ENCODE measurements around the gene BDH1. TPM values are rescaled to one million over a fixed set of nuclear protein-coding genes. Genes with fewer than 3 reads are reported as not detected.
"Not testable (repeated sequence)": the region's sequence is repeated elsewhere in the genome, so short reads cannot be mapped to it uniquely, and the experiment has no call there.

The BDH1 gene
- total RNA-seq, 1 donor from 2014 or later = 4.7 TPM

DNA sequence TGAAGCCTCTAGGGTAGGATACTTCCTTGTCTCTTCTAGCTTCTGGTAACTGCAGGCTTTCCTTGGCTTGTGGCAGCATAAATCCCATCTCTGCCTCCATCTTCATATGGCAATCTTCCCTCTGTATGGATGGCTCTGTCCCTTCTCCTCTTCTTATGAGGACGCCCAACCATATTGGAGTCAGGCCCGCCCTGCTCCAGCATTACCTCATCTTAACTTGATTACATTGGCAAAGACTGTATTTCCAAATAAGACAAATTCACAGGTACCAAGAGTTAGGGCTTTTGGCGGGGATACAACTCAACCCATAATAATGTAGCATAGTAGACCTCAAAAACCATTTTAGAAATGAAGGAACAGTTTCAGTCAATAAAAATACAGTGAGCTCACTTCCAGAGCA lies 75.4 kb downstream of the BDH1 start:
- Mint-ChIP-seq H3K36me3 (ENCODE audit: low read depth, unreplicated experiment) (no peaks in the 10 kb centered on the region), H3K9me3 (ENCODE audit: unreplicated experiment) (no peaks in the 10 kb centered on the region), H3K27me3 (ENCODE audit: unreplicated experiment) (peaks cover 14% of the 10 kb centered on the region), H3K4me1 (ENCODE audit: unreplicated experiment) (peaks cover 16% of the 10 kb centered on the region), H3K4me3 (ENCODE audit: unreplicated experiment) (no peak overlapping the region), H3K27ac (ENCODE audit: unreplicated experiment) (no peak overlapping the region)
- no peak for DNase-seq (ENCODE audit: low spot score)
- TF ChIP-seq, protein P1, sequence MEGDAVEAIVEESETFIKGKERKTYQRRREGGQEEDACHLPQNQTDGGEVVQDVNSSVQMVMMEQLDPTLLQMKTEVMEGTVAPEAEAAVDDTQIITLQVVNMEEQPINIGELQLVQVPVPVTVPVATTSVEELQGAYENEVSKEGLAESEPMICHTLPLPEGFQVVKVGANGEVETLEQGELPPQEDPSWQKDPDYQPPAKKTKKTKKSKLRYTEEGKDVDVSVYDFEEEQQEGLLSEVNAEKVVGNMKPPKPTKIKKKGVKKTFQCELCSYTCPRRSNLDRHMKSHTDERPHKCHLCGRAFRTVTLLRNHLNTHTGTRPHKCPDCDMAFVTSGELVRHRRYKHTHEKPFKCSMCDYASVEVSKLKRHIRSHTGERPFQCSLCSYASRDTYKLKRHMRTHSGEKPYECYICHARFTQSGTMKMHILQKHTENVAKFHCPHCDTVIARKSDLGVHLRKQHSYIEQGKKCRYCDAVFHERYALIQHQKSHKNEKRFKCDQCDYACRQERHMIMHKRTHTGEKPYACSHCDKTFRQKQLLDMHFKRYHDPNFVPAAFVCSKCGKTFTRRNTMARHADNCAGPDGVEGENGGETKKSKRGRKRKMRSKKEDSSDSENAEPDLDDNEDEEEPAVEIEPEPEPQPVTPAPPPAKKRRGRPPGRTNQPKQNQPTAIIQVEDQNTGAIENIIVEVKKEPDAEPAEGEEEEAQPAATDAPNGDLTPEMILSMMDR (IDR thresholded peaks at IDR 0.05; ENCODE audit: unreplicated experiment) = no peak

DNA sequence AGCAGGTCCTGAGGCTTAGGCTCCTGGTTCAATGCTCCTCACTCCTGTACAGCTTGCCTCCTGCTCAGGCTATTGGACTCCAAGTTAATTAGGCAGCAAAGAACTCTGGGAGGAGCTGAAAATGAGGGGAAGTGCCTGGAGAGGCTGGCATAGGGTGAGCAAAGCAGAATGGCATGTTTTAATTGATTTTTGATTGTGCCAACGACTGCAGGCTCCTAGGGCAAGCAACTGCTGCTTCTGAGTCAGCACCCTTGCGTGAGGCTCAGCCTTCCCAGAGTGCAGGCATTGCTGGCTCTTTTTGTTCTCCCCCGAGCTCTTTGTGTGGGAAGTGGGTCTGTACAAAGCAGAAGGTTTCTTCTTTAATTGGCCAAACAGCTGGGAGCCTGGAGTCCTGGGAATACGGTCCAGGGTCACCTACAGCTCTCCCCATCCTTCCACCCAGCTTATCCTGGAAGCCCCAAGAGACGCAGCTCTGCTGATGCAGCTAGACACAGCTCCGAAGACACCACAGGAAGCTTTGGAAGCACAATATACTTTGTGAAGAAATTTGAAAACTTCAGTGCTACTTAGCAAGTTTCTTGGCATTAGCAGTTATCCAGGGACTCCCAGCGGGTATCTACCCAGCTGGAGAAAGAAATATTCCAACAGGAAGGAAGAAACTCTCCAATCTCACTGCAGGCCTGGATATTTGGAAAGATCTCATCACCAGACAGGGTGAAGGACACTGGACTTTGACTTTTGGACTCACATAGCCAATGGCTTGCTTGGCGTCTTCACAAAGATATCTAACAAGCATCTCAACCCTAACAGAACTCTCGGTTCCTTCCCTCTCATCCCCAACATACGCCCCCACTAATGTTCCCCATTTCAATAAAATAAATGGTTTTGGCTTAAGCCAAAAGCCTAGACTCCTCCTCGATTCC lies 76.8 kb downstream of the BDH1 start:
- Mint-ChIP-seq H3K27ac (ENCODE audit: unreplicated experiment) (no peak overlapping the region), H3K36me3 (ENCODE audit: low read depth, unreplicated experiment) (no peaks in the 10 kb centered on the region), H3K4me3 (ENCODE audit: unreplicated experiment) (no peak overlapping the region), H3K9me3 (ENCODE audit: unreplicated experiment) (no peaks in the 10 kb centered on the region), H3K27me3 (ENCODE audit: unreplicated experiment) (peaks cover 14% of the 10 kb centered on the region), H3K4me1 (ENCODE audit: unreplicated experiment) (peaks cover 17% of the 10 kb centered on the region)
- DNase-seq (ENCODE audit: low spot score) = no peak
- TF ChIP-seq, protein P1 (IDR thresholded peaks at IDR 0.05; ENCODE audit: unreplicated experiment) = no peak

DNA sequence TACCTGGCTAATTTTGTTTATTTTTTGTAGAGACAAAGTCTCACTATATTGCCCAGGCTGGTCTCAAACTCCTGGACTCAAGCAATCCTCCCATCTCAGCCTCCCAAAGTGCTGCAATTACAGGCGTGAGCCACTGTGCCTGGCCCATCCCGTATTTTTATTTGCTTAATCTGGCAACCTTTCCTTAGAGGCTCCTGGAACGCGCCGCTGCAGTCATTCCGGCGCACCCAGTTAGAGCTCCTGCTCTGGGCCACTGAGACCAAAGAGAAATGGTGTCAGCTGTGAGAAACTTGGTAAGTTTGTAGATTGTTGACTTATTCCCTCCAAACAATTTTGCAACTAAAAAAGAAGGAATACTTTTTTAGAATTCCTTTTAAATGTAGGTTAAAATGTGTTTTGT lies 78.0 kb downstream of the BDH1 start:
- H3K9me3 Mint-ChIP-seq (ENCODE audit: unreplicated experiment); DNase-seq (ENCODE audit: low spot score); H3K4me3 Mint-ChIP-seq (ENCODE audit: unreplicated experiment); H3K27ac Mint-ChIP-seq (ENCODE audit: unreplicated experiment); H3K36me3 Mint-ChIP-seq (ENCODE audit: low read depth, unreplicated experiment): not testable (repeated sequence)
- Mint-ChIP-seq H3K4me1 (ENCODE audit: unreplicated experiment) (peaks cover 19% of the 10 kb centered on the region), H3K27me3 (ENCODE audit: unreplicated experiment) (peaks cover 15% of the 10 kb centered on the region)

DNA sequence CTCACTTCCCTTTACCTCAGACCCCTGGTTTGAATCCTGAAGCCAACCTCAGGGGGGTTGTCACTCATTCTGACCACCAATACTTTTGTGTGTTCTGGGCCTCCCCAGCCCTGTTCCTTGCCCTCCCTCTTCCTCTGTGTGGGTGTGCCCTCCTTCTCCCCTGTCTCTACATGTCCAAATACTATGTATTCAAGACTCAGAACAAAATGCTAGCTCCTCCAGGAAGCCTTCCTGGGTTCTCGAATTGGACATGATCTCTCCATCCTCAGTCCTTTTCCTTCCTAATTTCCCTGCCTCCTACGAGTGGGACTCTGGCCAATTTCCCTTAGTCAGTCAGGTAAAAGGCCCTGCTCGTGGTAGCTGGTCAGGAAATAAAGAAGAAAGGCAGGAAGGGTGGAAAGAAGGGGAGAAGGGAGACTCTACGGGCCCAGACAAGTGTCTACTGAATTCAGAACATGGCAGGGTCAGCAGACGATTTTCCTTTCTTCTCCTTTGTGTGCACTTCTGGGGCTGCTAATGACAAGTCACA lies 79.7 kb downstream of the BDH1 start:
- TF ChIP-seq, protein P1 (IDR thresholded peaks at IDR 0.05; ENCODE audit: unreplicated experiment) = no peak
- Mint-ChIP-seq H3K4me3 (ENCODE audit: unreplicated experiment) (no peak overlapping the region), H3K27me3 (ENCODE audit: unreplicated experiment) (peaks cover 14% of the 10 kb centered on the region), H3K27ac (ENCODE audit: unreplicated experiment) (no peak overlapping the region), H3K4me1 (ENCODE audit: unreplicated experiment) (peaks cover 16% of the 10 kb centered on the region), H3K36me3 (ENCODE audit: low read depth, unreplicated experiment) (no peaks in the 10 kb centered on the region), H3K9me3 (ENCODE audit: unreplicated experiment) (no peaks in the 10 kb centered on the region)
- DNase-seq (ENCODE audit: low spot score) = no peak

DNA sequence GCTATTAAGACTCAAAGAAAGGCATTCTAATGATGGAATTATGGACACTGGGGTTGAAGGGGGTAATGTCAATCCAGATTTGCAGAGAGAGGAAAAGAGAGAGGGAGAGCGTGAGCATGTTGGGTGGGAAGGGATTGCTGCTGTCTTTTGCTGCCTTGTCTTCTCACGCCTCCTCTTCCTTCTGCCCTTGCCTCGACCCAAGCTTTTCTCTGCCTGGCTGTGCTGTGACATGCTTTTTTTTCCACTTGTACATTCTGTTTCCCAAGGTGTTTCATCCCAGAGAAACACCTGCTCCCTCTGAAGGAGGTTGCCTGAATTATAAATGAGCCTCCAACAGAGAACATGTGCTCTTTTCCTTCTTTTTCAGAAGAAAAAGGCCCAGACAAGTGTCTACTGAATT lies 80.3 kb downstream of the BDH1 start:
- peaks cover 14% of the 10 kb centered on the region for H3K27me3 Mint-ChIP-seq (ENCODE audit: unreplicated experiment)
- no peak for DNase-seq (ENCODE audit: low spot score)
- TF ChIP-seq, protein P1 (IDR thresholded peaks at IDR 0.05; ENCODE audit: unreplicated experiment) = no peak

More for the DNA sequence above, 80.3 kb downstream of the BDH1 start:
- Mint-ChIP-seq H3K36me3 (ENCODE audit: low read depth, unreplicated experiment) (no peaks in the 10 kb centered on the region), H3K4me3 (ENCODE audit: unreplicated experiment) (no peak overlapping the region), H3K27ac (ENCODE audit: unreplicated experiment) (no peak overlapping the region), H3K9me3 (ENCODE audit: unreplicated experiment) (no peaks in the 10 kb centered on the region), H3K4me1 (ENCODE audit: unreplicated experiment) (peaks cover 15% of the 10 kb centered on the region)
